NCI-H748 treated with DMSO at 0.1 percent for 48 hours (cell line): ENCODE measurements around the gene CRYBG3.
A peak's percentile ranks its signal among the peaks of the same experiment; 100 is the strongest.

Experiments used
- DNase-seq: peaks from one replicate; lab custom pipeline; 2025; lab: John Stamatoyannopoulos, UW

The CRYBG3 gene

GRCh38 chr3:97948351-97949109 lies 126.7 kb downstream of the CRYBG3 start:
- no peak for DNase-seq

- DNase-seq = no peak
These were observed 127.3 kb downstream of the CRYBG3 start for GRCh38 chr3:97949110-97949485.

- DNase-seq = no peak
These were observed 127.9 kb downstream of the CRYBG3 start for GRCh38 chr3:97949743-97950142.

- no peak for DNase-seq
These were observed 128.5 kb downstream of the CRYBG3 start for GRCh38 chr3:97950360-97950759.

- no peak for DNase-seq
These were observed 130.5 kb downstream of the CRYBG3 start for GRCh38 chr3:97952280-97952679.

- no peak for DNase-seq
These were observed 131.1 kb downstream of the CRYBG3 start for GRCh38 chr3:97952872-97953271.

- no peak for DNase-seq
These were observed 132.5 kb downstream of the CRYBG3 start for GRCh38 chr3:97954228-97954827.

- DNase-seq = no peak
These were observed 134.2 kb downstream of the CRYBG3 start for GRCh38 chr3:97956051-97956450.

- peak; percentile 76 for DNase-seq
These were observed 136.0 kb downstream of the CRYBG3 start for GRCh38 chr3:97957617-97958311.

- DNase-seq = no peak
These were observed 136.6 kb downstream of the CRYBG3 start for GRCh38 chr3:97958396-97958795.

GRCh38 chr3:97958796-97959195 lies 137.0 kb downstream of the CRYBG3 start:
- no peak for DNase-seq

- DNase-seq = no peak
These were observed 138.1 kb downstream of the CRYBG3 start for GRCh38 chr3:97959872-97960271.

- no peak for DNase-seq
These were observed 138.7 kb downstream of the CRYBG3 start for GRCh38 chr3:97960551-97960950.

GRCh38 chr3:97960993-97961766 lies 139.4 kb downstream of the CRYBG3 start:
- no peak for DNase-seq

- no peak for DNase-seq
These were observed 146.2 kb downstream of the CRYBG3 start for GRCh38 chr3:97967966-97968365.

GRCh38 chr3:97968376-97968775 lies 146.6 kb downstream of the CRYBG3 start:
- no peak for DNase-seq

GRCh38 chr3:97969541-97969940 lies 147.7 kb downstream of the CRYBG3 start:
- no peak for DNase-seq

GRCh38 chr3:97970156-97970555 lies 148.3 kb downstream of the CRYBG3 start:
- no peak for DNase-seq

GRCh38 chr3:97970956-97971620 lies 149.3 kb downstream of the CRYBG3 start:
- no peak for DNase-seq

GRCh38 chr3:97971679-97972567 lies 150.1 kb downstream of the CRYBG3 start, which contains the start of gene RIOX2:
TSS of gene RIOX2 (minus strand) at chr3:97972431. CDS start at chr3:97967593, 4,838 bp downstream.
- DNase-seq = no peak

- DNase-seq = no peak
These were observed 151.2 kb downstream of the CRYBG3 start for GRCh38 chr3:97972976-97973375.
